NCI-H526 (cell line): Measurements from ENCODE around the gene BDKRB1.

Experiments
- DNase-seq, 2 experiments: peaks; one replicate each; lab custom pipeline; 2025; lab: John Stamatoyannopoulos, UW

Gene BDKRB1

DNA sequence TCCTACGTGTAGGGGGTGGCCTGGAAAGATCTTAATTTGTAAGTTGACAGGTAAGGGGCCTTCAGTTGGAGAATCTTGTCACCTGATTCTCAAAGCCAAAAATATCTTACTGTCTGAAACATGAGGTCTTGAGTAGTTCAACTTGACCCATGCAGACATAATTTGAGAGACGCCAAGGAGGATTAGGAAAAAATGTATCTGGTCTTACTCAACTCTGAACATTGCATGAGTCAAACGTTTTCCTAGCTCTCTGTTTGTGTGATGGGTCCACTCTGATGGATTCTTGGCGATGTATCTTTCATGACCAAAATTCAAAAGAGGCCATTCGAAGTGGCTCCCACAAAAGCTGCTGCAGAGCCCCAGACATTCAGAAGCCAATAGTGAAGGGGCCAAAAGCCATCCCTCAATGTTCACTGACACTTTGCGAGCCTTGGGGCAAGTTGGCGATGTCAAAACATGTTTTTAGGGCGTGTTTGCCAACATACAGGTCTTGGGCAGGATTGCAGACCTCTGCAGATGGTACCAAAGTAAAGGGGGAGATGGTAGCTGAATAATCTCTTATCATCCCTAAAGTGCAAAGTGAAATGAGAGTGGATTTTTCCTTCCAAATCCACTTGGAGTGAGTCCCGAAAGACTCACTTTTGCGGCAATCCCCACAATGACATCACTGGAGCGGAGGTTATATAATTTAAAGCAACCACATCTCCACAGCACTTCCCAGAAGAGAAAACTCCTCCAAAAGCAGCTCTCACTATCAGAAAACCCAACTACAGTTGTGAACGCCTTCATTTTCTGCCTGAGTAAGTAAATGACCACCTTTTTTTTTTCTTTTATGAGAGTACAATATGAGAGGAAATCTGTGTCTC, at the start of gene BDKRB1:
BDKRB1 (plus strand) TSS at position 710 of the 866 bp plus-strand sequence. CDS start 7,473 bp downstream, outside the sequence.
- DNase-seq: no peak

DNA sequence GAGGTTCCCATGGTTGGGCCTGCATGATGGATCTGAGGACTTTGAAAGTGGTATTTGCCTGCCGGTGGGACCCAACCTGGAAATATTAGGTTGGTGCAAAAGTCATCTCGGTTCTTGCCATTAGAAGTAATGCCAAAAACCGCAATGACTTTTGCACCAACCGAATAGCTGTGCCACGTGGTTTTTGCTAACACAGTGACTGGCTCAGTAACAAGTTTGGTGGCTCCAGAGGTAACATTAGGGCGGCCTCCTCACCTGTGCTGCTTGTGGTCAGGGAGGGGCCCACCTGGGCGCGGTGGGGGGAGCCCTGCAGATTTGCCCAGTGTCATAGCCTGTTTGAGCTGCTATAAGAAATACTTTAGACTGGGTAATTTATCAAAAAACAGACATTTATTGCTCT, 49.5 kb upstream of the BDKRB1 start:
- peak in 1 of 2 experiments; percentile 21 for DNase-seq

DNA sequence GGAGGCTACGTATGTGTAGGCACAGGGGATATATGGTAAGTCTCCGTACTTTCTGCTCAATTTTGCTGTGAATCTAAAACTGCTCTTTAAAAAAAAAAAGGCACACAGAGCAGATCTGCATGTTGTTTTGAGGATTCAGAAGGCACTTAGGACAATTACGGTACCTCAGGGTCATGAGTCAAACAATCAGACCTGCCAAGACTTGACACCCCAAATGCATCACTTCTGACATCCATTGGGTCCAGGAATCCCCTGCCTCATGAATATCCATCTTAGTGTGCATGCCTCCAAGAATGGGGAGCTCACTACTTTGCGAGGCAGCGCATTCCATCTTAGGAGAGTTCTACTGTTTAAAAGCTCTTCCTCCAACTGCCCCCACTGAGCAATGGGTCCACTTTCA, 48.3 kb upstream of the BDKRB1 start:
- DNase-seq: no peak

DNA sequence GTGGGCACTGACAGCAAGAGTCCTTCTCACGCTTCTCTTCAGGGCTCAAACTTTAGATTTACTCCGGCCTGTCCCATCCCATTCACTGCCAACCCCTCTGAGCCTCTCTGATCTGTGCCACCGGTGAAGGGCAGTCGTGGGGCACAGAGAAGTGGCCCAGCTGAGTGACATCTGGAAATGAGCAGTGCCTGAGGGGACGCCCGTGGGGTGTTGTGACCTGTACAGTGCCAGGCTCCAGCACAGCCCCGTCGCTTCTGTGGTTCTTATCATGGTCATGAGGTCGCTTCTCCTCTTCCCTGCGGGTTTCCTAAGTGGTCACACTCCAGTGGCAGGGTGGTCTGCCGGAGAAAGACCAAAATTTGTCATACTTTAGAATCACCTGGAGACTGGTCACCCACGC, 47.3 kb upstream of the BDKRB1 start:
- no peak for DNase-seq

DNA sequence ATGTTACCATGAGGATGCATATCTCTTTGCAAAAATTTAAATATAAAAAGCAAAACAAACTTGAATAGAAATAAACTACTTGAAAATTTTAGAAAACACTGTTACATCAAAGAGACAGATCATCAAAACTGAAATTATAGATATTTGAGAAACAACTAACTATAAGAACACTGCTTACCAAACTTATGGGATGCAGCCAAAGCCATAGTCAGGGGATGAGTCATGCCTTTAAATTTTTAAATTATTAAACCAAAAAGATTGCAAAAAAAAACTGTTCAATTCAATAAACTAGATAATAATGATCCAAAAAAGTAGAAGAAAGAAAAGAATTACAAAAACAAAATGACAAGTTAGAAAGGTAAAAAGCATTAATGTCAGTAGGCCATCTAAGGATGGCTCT, 43.9 kb upstream of the BDKRB1 start:
- DNase-seq: no peak

DNA sequence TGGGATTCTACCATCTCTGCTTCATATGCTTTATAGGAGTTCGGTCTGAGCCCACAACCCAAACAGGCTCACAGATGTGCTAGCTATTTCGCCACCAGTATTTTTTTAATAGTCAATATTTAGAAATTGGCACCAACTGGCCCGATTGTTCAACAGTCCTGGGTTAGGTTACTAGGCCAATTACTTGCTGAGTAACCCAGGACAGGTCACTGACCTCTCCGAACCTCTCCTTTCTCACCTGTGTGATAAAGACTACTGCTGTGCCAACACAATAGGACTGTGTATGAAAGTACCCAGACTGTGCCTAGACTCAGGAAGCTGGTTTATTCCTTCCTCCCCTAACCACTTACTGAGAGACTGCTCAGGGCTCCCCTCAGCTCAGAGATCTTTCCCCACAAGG, 43.1 kb upstream of the BDKRB1 start:
- no peak for DNase-seq

DNA sequence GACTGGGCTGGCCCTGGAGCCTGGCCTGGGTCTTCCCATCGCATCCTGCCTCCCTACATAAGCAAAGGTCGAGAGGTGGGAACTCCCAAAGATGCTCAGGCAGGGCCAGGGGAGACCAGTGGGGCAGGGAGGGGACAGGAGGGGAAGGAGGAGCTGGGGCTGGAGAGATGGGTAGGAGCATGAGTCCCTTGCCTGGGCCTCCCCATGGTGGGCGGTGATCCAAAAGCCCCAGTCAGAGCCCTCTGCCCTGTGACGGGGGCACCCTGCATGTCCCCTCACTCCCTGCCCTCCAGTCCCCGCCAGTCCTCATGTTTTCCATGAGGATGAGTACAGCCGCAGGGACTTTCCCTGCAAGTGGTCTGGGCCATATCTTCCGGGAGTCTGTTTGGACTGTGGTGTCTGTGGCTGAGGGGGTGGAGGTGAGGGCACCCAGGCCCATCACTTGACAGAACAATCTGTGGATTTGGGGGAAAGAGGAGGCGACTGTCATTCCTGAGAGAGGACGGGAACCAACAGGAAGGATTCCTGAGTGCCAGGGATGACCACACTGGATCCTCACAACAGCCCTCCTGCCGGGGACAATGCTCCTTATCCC, 42.0 kb upstream of the BDKRB1 start:
- no peak for DNase-seq

DNA sequence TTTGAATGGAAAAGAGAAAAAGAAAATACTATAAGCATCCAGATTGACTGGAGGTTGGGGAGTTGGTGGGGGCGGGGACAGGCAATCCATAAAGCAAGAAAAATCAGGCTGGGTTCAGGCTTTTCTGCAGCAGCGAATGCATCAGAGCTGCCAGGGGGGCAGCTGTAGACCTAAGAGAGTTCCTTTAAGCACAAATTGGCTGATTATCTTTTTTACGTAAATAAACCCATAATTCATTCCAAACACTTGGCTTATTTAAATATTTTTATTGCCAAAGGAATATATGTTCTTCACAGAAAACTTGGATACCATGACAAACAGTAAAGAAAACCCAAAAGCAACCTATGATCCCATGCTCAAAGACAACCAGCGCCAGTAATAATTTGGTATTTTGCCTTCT, 41.2 kb upstream of the BDKRB1 start:
- no peak for DNase-seq

DNA sequence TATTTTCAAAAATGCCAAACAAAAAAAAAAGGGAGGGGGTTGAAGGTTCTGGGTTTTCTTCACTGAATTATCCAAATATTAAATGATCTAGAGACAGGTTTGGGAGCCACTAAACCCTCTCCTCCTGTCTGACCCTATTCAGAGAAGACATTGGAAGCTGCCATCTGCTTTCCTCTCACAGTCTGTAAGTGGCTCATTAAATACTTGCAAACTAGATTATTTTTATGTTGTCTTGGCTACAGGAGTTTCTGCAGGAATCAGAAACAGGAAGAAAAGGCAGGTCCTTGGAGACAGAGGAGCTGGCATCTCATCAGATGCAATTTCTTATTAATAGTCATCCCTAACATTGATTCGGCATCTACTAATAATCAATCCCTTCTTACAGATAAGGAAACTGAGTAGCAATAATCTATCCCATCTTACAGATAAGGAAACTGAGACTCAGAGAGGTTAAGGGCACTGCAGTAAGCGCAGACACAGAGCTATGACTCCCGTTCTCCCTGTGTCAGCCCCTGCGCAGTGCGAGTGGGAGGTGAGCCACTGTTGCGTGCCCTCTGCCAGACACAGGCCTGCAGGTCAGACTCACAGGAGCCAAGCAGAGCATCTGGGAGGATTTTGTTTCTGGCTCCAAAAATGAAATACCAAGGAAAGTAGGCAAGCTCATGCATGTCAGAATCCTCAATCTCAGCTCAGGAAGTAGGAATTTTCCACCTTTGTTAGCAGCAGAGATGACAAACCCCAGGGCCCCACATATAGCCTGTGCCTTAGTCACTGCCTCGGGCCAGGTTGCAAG, 40.4 kb upstream of the BDKRB1 start:
- no peak for DNase-seq

DNA sequence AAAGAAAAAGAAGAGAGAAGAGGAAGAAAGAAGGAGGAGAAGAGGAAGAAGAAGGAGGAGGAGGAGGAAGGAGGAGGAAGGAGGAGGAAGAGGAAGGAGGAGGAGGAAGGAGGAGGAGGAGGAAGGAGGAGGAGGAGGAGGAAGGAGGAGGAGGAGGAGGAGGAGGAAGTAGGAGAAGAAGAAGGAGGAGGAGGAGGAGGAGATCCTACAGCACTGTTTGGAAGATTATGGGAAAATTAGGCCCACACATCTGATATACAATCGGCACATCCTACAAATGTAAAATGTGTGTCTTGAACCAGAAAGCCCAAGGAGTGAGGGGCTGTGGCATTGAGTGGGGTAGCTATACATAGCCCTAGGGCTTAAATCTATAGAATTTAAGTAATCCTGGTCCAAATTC, 39.4 kb upstream of the BDKRB1 start:
- DNase-seq: no peak

DNA sequence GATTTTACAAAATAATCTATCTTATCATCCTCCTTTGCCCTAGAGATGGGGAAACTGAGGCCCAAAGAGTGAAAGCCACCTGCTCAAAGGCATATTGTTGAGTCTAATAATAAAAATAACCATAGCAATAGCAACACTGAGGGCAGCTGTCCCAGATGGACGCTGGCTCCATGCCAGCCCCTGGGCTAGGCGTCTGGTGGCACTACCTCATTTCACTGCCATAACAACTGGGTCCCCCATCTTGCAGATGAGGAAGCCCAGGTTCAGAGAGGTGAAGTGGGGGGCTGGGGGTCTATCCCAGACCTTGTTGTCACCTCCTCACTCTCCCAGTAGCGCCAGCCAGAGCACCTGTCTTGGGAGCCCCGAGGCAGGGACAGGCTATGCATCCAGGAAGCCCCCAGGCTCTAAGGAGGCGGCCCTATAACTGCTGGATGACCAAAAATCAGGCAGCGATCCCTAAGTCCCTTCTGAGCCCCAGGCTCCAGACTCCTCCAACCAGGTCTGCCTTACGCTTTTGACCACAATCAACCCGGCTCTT, 38.6 kb upstream of the BDKRB1 start:
- DNase-seq: no peak

DNA sequence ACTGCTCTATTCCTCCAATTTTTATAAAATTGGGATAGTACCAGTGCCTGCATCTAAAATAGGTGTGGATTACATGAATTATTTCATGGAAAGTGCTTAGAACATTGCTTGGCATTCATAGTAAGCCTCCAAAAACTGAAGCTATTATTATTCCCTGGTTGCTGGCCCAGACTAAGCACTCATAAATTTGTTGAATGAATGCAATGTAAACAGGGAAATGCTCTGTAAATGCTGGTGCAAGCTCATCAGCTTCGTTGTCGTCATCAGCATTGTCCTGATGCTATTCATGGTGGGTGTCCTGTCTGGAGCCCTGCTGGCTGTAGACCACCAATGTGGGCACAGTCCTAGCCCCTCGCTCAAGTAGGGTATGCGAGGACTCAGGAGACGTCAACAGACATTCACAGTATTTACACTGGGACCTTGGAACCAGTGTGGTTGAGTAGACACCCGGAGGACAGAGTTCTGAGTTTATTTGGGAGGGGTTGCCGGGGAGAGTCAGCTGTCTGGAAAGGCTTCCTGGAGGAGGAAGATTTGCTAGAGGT, 34.8 kb upstream of the BDKRB1 start:
- no peak for DNase-seq

DNA sequence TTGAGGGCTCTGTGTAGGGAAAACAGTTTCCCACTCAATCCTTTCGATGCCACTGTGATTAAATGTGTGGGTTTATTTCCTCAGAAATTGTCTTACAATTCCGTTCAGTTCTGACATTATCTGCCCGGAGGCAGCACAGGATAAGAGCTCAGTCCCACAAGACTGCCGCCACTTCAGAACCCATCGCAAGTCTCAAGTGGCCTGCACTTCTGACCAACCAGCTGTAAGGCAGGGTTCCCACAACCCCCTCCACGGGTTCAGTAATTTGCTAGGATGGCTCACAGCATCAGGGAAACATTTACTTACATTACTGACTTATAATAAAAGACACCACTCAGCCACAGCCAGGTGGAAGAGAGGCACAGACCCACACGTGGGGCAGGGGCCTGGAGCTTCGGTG, 34.2 kb upstream of the BDKRB1 start:
- no peak for DNase-seq

DNA sequence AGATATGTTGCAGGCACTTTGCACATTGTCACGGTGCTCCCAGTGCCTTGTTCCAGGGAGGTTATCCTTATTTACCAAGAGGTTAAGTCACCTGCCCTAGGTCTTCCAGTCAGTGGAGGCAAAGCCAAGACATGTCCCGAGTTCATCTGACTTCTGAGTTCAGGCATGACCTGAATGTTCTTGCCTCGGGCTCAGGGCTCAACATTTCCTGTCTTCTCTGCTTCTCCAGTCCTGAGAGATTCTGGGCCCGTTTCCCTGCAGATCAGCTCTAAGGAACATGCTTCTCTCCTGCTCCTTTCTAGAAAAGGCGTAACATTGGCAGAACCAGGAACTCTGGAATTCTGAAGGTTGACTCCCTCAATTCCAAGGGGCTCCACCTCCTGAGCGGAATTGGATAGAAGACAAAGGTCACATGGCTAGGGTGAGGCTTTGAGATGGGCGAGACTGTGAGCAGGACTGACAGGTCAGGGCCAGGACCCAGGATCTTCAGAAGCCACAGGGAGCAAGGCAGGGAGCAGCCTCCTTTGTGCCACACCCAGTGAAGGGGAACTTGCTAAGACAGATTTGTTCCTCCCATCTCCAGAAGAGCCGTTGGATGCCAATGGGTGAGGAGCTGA, 31.4 kb upstream of the BDKRB1 start:
- no peak for DNase-seq

DNA sequence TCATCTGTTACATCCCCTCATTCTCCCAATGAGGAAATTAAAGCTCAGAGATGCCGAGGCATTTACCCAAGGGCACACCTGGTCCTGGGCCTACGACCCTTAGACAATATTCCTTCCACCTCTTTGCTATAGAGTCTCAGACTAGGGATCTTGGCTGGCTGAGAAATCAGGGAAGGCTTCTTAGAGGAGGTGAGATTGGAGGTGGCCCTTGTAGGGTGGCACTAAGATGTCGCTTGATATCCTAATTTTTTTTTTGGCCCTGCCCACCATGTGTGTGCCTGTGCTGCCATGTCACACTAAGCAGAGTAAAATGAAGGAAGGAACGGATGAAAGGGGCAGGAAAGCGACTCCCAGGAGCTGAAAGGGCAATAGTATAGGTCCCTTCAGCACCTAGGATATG, 30.8 kb upstream of the BDKRB1 start:
- DNase-seq: no peak

DNA sequence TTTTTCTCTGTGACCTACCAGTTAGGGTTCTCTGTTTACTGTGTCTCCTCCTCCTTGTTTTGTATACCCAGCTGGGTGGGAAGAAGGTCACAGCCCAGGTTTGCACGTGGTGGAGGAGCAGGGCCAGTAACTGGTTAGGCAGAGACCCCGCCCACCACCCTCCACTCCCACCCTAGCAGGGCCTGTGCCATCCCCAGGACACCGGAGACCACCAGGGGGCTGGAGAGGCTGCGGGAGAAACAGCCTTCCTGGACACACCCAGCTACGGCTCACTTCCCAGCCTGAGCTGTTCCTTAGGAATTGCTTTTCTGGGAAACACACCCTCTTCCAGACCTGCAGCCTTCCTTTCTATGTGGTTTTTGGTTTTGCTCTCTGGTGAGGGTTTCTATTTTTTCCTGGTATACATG, 30.3 kb upstream of the BDKRB1 start:
- no peak for DNase-seq

DNA sequence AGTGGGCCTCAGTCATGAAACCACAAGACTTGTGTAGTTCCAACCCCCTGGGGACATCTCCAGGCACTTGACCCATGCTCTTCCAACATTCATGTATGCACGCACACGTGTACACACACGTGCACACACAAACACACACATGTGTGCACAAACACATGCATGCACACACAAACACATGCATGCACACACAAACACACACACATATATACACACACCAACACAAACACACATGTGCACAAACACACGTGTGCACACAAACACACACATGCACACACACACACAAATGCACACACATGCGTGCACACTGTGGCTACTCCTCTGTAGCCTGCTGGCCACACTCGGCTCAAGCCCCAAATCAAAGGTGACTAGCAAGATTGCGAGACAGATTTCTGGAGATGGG, 28.6 kb upstream of the BDKRB1 start:
- DNase-seq: no peak

DNA sequence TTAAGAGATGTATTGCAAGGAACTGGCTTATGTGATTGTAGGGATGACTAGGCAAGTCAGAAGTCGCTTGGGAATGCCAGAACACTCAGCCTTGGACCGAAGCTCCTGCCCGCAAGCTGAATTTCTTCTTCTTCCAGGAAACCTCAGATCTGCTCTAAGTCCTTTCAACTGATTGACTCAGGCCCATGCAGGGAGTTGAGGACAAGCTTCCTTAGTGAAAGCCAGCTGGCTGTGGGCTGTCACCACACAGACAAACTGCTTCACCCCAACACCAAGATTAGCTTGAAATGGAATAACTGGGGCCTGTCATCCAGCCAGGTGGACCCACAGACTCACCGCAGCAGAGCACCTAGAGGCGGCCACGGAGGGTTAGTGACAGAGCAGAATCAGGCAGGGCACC, 26.7 kb upstream of the BDKRB1 start:
- no peak for DNase-seq

DNA sequence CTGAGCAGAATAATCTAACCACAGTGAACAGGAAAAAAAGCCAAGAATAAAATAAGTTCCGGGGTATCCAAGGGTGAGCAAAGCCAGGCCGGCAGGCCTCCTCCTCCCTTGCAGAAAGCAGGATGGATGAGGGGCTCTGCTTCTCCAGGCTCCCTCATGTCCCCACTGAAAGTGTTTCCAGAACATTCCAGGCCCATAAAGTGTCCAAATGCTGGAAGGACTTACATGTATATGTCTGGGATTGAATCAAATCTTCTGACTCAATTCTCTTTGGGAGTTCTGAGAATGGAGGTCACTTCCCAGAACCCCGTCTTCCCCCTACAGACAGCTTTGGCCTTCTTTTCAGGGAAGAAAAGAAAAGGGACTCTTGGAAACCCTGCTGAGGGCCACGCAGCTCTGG, 25.0 kb upstream of the BDKRB1 start:
- no peak for DNase-seq

DNA sequence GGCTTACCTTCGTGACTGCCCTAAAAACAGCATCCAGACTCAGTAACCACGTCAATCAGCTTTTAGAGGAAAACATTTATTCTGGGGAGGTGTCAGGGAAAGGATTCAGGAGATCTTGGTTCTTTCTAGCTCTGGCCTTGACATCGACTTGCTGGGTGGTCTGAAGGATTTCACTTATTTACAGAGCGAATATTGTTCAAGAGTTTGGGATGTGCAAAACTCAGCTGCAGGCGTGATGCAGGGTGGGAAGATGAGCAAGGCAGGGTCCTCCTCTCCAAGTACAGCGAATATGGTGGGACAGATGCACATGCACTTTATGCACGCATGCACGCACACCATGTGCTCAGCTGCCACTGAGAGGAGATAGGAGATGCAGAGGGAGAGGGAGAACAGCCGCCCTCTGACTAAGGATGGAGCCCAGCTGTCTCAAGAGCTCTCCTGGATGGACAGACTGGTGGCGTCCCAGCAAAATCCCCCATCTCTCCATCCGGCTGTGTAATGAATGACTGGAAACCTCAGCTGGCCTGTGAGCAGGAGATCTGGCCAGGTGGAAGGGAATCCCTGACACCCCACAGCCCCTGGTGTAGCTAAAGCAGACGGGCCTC, 24.4 kb upstream of the BDKRB1 start:
- DNase-seq: no peak

DNA sequence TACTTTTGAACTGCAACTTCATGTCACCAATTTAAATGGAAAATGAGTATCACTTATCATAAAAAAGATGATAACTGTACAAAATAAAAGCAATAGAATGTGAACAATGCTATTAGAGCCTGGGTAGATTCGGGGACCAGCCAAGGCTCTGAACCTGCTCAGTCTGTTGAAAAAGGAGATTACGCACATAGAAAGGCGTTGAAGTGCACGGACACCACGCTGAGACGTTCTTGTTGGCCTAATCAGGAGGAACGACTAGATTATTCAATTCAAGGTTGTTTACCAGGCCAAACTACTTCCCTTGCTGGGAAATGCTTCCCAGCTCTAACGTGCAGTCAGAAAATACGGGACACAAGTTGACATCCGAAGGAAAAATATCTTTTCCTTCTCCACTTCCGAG, 23.5 kb upstream of the BDKRB1 start:
- no peak for DNase-seq

DNA sequence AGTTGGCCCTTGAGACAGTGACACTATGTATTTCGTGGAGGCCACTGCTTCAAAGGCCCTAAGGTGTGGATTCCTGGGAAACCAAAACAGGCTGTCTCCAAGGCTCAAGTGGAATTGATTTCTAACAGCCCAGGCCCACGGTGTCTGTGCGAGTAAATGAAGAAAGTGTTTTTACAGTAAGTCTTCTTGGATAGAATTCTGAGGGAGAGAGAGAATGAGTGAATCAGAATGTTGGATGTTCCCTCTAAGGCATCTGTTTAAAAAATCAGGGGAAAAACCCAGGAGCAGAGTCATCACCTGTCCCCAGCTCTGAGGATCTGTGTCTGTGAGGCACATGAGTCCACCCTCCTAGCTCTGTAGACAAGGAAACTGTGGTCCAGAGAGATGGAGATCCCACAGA, 22.3 kb upstream of the BDKRB1 start:
- DNase-seq: no peak
